ENCODE measurements around the gene TLDC2. TPM values are rescaled to one million over a fixed set of nuclear protein-coding genes. Genes with fewer than 3 reads are reported as not detected.

Gene TLDC2
- total RNA-seq, 1 donor from 2014 or later, result not detected

DNA sequence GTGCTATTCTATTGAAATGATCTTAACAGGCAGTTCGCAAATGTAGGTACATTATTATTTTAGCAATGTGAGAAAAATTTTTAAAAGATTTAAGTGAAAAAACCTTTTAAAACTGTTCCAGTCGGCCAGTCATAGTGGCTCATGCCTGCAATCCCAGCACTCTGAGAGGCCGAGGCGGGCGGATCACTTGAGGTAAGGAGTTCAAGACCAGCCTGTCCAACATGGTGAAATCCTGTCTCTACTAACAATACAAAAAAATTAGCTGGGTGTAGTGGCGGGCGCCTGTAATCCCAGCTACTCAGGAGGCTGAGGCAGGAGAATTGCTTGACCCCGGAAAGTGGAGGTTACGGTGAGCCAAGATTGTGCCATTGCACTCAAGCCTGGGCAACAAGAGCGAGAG lies 29.6 kb downstream of the TLDC2 start:
- DNase-seq (ENCODE audit: low spot score), result peak; percentile 82

DNA sequence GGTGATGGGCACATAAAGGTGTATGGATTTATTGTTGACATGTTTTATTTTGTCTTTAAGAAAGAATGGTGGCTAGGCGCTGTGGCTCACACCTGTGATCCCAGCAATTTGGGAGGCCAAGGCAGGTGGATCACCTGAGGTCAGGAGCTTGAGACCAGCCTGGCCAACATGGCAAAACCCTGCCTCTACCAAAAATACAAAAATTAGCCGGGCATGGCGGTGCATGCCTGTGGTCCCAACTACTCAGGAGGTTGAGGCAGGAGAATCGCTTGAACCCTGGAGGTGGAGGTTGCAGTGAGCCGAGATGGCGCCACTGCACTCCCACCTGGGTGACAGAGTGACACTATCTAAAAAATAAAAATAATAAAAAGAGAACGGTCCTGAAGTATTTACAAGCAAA lies 30.1 kb downstream of the TLDC2 start:
- DNase-seq (ENCODE audit: low spot score), result peak; percentile 55

DNA sequence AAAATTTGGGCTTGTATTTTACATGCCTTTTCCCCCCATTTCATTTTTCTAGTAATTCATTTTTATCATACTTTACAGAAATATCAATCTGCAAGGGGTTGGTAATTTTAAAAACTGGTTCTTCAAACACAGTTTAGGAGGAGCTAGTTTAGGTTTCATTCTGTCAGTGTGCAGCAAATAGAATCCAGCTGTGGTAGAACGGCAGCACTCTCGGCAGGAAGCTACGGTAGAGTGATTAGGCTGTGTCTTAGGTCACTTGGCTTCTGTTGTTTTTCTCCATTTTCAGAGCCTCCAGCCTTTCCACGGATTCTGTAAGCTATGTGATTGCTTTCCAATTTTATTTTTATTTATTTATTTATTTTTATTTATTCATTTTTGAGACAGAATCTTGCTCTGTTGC lies 32.7 kb downstream of the TLDC2 start:
- DNase-seq (ENCODE audit: low spot score), result no peak

DNA sequence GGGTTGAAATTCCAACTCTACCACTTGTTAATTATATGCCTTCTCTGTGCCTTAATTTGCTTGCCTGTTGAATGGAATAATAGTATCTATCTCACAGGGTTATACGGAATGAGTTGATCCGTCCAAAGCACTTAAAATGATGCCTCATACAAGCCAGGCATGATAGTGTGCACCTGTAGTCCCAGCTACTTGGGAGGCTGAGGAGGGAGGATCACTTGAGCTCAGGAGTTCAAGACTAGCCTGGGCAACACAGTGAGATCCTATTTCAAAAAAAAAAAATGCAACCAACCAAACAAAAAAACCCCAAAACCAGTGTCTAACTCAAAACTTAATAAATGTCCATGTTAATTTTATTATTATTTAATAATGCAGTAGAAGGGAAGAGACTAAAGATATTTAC lies 40.3 kb downstream of the TLDC2 start:
- DNase-seq (ENCODE audit: low spot score), result no peak

DNA sequence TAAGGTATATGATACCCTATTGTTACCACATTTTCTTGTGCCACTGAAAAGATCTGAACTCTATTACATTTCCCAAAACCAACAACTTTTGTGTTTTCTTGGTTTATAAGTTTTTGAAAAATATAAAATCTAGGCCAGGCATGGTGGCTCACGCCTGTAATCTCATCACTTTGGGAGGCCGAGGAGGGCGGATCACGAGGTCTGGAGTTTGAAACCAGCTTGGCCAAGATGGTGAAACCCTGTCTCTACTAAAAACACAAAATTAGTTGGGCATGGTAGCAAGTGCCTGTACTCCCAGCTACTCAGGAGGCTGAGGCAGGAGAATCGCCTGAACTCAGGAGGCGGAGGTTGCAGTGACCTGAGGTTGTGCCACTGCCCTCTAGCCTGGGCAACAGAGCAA lies 41.3 kb downstream of the TLDC2 start:
- peak; percentile 64 for DNase-seq (ENCODE audit: low spot score)

DNA sequence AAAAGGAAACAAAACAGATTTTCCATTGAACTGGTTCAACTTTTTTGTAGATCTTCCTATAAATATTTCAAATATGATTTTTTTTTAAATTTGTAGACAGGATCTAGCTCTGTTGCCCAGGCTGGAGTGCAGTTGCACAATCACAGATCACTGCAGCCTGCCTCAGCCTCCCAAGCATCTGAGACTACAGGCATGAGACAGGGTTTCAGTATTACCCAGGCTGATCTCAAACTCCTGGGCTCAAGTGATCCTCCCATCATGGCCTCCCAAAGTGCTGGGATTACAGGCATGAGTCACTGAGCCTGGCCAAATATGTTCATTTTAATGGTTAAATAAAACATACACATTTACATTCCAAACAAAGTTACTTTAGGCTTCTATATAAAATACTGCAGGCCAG lies 42.0 kb downstream of the TLDC2 start:
- no peak for DNase-seq (ENCODE audit: low spot score)

DNA sequence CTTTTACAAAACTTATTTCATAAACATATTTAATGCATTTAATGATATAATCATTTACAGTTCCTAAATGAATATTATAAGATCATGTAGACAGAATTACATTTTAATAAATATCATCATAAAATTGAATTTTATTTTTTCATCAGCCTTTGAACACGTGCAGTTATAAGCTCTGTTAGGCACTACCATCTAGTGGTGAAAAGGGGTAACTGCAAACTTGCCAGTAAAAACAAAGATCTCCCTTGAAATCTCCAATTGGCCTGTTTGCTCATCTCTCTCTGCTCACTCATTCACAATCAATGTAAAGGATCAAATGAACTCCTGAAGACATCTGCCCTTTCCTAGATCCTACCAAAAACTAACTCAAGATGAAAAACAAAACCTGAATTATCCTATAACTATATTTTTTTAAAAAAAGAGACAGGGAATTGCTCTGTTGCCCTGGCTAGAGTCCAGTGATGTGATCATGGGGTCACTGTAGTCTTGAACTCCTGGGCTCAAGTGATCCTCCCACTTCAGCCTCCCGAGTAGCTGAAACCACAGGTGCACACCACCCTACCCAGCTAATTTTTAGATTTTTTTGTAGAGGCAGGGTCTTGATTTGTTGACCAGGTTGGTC lies 43.9 kb downstream of the TLDC2 start:
- no peak for DNase-seq (ENCODE audit: low spot score)

DNA sequence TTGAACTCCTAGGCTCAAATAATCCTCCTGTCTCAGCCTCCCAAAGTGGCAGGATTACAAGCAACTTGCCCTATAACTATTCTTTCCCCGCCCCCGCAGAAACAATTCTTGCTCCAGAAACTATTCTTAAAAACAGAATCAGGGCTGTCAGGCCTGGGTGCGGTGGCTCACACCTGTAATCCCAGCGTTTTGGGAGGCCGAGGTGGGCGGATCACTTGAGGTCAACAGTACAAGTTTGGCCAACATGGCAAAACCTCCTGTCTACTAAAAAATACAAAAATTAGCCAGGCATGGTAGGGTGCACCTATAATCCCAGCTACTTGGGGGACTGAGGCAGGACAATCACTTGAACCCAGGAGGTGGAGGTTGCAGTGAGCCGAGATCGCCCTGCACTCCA lies 44.4 kb downstream of the TLDC2 start:
- peak; percentile 72 for DNase-seq (ENCODE audit: low spot score)

DNA sequence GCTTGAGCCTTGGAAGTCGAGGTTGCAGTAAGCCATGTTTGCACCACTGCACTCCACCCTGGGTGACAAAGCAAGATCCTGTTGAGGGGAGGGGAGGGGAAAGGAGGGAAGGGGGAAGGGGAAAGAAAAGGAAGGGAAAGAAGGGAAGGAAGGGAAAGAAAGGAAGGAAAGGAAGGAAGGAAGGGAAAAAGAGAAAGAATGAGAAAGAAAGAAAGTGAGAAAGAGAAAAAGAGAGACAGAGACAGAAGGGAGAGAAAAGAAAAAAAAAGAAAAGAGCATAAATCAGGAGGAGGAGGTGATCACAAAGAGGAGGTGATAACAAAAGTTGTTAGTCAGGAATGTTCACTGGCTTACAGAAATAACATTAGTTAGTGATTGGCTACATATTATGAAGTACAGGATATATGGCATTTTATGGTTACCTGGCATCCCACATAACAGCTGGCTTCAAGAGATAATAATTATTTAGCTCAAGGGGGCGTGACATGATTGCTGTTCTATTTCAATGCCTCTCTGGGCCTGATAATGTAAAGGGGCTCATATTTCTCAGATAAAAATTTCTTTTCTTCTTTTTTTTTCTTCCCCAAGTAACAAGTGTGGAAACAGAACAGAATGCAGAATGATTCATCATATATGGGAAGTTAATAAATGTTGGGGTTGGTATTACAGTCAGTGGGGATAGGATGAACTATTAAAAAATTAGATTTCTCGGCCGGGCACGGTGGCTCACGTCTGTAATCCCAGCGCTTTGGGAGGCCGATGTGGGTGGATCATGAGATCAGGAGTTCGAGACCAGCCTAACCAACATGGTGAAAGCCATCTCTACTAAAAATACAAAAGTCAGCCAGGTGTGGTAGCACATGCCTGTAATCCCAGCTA lies 48.5 kb downstream of the TLDC2 start:
- DNase-seq (ENCODE audit: low spot score), result peak; percentile 45

DNA sequence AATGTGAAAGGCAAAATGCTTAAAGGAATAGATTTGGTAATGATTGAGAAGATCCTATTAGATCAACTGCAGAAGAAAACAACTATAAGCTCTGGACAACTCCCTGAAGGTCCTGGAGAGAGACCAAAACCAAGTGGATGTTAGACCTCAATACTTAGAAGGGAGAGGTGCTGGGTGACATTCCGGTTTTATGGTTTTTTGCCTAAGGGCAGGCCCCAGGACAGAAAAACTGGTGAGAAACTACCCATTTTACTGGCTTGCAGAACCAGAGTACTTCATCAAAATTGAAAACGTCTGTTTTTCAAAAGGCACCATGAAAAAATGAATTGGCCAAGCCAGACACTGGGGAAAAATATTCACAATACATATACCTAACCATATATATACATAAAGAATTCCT lies 49.3 kb downstream of the TLDC2 start:
- no peak for DNase-seq (ENCODE audit: low spot score)

DNA sequence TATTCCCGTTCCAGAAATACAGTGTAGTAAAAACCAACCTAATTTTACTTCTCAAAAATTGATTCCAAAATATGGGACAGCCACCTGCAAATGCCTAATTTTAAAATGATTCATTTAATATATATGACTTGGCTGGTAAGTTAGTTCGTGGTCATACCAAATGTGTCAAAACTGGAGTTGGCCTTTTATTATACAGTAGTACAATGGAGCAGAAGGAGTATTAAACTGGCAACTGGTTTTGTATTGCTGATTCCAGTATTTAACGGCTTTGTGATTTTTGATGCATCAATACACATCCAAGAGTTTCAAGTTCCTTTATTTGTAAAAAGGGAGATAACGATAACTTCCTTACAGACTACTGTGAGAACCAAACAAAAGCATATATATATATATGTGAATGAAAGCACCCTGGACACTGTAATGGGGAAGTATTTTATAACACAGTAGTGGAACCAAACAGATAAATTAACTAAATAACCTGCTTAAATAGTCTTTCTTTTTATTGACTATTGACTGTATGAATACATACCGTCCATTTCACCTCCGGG lies 50.8 kb downstream of the TLDC2 start:
- DNase-seq (ENCODE audit: low spot score), result no peak

DNA sequence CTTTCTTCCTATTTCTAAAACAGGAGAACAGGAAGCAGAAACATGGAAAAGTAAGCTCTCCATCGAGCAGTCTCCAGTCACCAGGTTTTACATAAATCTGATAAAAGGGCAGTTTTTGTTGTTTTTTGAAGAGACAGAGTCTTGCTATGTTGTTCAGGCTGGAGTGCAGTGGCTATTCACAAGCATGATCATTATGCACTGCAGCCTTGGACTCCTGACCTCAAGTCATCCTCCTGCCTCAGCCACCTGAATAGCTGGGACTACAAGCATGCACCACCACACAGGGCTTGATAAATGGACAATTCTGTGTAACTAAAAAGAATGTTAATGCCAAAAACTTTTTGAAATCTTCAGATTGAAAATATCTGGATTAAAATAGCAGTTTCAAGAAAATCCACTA lies 51.8 kb downstream of the TLDC2 start:
- no peak for DNase-seq (ENCODE audit: low spot score)

DNA sequence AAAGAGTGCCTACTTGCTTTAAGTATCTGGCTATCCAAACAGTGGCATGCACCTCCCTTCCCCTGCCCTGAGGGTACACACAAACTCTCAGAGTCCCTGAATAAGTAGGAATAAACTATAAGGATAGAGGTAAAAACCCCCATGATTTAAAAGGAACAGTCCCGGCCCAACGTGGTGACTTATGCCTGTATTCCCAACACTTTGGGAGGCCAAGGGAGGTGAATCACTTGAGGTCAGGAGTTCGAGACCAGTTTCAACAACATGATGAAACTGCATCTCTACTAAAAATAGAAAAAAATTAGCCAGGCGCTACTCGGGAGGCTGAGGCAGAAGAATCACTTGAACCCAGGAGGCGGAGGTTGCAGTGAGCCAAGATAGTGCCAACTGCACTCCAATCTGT lies 53.4 kb downstream of the TLDC2 start:
- peak; percentile 33 for DNase-seq (ENCODE audit: low spot score)

DNA sequence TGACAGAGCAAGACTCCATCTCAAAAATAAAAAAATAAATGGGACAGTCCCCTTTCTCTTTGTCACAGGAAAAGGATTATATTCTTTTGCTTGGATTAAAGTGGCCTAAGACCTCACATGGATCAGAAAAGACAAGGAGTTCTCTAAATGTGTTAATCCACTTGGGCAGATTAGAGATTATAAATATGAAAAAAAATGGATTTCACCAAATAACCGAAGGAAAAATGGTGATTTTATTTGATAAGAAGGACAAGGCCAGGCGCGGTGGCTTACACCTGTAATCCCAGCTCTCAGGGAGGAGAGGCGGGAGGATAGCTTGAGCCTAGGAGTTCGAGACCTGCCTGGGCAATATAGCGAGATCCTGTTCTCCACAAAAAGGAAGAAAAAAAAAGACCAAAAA lies 53.8 kb downstream of the TLDC2 start:
- no peak for DNase-seq (ENCODE audit: low spot score)

DNA sequence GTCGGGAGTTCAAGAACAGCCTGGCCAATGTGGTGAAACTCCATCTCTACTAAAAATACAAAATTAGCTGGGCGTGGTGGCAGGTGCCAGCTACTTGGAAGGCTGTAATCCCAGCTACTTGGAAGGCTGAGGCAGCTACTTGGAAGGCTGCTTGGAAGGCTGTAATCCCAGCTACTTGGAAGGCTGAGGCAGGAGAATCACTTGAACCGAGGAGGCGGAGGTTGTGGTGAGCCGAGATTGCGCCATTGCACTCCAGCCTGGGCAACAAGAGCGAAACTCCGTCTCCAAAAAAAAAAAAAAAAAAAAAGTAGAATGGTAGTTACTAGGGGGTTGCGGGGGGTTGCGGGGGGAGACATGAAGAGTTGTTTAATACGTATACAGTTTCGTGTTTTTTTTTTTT lies 56.1 kb downstream of the TLDC2 start:
- DNase-seq (ENCODE audit: low spot score), result peak; percentile 18

DNA sequence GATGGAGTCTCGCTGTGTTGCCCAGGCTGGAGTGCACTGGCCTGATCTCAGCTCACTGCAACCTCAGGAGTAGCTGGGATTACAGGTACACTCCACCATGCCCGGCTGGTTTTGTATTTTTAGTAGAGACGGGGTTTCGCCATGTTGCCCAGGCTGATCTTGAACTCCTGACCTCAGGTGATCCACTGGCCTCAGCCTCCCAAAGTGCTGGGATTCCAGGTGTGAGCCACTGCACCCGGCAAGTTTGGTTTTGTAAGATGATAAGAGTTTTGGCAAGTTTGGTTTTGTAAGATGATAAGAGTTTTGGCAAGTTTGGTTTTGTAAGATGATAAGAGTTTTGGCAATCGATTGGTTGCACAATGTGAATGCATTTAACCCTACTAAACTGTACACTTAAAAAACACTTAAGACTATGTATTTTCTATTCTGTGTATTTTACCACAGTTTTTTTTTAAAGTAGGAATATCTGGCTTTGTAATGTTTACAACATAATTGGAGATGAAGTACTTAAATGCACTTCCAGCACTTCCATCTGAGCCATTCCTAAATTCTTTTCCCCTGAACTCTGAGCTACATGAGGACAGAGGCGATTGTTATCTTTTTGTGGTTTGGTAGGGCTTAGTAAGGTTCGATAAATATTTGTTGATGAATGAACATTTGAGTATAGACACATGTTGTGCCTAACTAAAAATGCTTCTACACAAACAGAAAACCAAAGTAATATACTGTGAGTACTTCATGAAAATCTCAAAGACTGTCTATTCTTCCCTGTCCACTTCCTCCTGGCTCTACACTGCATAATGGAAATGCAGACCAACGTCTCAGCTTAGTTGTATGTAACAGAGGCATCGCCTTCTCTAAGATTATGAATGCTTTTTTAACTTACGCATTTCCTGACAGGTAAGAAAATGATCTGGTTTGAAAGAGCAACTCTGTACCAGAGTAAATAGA lies 56.8 kb downstream of the TLDC2 start:
- DNase-seq (ENCODE audit: low spot score), result peak; percentile 41

DNA sequence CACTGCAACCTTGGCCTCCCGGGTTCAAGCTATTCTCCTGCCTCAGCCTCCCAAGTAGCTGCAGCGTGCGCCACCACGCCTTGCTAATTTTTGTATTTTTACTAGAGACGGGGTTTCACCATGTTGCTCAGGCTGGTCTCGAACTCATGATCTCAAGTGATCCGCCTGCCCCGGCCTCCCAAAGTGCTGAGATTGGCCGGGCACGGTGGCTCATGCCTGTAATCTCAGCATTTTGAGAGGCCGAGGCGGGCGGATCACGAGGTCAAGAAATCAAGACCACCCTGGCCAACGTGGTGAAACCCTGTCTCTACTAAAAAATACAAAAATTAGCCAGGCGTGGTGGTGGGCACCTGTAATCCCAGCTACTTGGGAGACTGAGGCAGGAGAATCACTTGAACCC lies 57.6 kb downstream of the TLDC2 start:
- DNase-seq (ENCODE audit: low spot score), result peak; percentile 60

DNA sequence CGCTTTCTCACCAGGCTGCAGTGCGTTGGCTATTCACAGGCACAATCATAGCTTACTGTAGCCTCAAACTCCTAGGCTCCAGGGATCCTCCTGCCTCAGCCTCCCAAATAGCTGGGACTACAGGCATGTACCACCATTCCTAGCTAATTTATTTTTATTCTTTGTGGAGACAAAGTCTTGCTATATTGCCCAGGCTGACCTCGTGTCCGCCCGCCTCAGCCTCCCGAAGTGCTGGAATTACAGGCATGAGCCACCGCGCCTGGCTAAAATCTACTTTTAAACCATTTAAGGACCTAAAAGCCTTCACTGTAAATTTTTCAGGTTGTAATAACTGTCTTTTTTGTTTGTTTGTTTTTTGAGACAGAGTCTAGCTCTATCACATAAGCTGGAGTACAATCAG lies 60.4 kb downstream of the TLDC2 start:
- DNase-seq (ENCODE audit: low spot score), result peak; percentile 4

DNA sequence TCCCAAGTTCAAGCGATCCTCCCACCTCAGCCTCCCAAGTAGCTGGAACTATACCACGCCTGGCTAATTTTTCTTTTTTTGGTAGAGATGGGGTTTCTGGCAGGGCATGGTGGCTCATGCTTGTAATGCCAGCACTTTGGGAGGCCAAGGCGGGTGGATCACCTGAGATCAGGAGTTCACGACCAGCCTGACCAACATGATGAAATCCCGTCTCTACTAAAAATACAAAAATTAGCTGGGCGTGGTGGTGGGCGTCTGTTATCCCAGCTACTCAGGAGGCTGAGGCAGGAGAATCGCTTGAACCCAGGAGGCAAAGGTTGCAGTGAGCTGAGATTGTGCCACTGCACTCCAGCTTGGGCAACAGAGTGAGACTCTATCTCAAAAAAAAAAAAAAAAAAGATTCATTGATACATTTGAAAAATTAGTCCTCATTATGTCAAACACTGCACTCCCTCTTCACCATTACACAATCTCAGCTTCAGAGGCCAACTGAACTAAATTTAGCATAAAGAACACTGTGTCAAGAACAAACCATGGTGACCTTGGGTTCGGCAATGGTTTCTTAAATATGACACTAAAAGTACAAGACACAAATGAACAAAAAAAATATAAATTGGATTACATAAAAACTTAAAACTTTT lies 60.9 kb downstream of the TLDC2 start:
- peak; percentile 59 for DNase-seq (ENCODE audit: low spot score)

DNA sequence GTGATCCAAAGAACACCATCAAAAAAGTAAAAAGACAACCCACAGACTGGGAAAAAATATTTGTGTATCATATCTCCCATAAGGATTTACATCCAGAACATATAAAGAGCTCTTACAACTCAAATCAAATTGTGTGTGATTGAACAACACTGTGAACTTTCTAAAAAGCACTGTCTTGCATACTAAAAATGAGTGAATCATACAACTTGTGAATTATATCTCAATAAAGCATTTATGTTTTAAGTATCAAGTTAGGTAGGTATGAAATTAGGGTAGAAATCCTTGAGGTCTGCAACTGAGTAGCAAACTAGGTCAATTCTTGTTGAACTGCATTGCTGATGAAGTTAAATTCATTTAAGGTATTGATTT lies 61.4 kb downstream of the TLDC2 start:
- no peak for DNase-seq (ENCODE audit: low spot score)

DNA sequence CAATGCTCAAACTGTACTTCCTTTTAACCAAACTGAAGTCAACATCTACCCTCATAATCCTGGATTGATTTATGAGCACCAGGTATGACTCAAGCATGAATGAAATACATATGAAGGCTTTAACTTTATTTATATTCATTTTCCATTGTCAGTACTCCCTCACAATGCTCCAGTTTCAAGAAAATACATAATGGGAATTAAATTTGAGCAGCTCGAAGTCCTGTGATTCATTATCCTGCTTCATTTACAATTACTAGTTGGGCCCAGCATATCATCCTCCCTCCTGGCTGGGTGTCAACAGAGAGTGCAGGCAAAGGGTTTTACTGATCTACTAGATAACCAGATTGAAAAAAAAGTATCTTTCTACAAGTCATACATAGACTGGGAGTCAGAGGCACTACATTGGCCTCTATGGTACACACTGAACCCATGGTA lies 65.5 kb downstream of the TLDC2 start:
- no peak for DNase-seq (ENCODE audit: low spot score)
